Coronary artery (tissue), 2 donors: ENCODE measurements around the gene IFT25.

ENCODE experiments used
- DNase-seq: peaks from one replicate; pipeline ENCODE4 v3.0.0-alpha.2; 2017; ENCODE audit warnings: low spot score
- H3K27ac ChIP-seq, 2 donors: fragments of 200-600 bp; sonication (generic); one replicate each; pipeline ENCODE4 v1.5.1; 2016 to 2019
- H3K4me3 ChIP-seq: fragments of 200-600 bp; sonication (generic); 2 replicates; pipeline ENCODE4 v1.5.1; 2016; ENCODE audit warnings: mild to moderate bottlenecking, moderate library complexity
- TF ChIP-seq, protein P1 (sequence below): fragments of 200-600 bp; sonication (generic); IDR thresholded peaks from one replicate; pipeline ENCODE4 v1.5.1; 2019; ENCODE audit warnings: antibody characterized with exemption

IFT25 gene

DNA sequence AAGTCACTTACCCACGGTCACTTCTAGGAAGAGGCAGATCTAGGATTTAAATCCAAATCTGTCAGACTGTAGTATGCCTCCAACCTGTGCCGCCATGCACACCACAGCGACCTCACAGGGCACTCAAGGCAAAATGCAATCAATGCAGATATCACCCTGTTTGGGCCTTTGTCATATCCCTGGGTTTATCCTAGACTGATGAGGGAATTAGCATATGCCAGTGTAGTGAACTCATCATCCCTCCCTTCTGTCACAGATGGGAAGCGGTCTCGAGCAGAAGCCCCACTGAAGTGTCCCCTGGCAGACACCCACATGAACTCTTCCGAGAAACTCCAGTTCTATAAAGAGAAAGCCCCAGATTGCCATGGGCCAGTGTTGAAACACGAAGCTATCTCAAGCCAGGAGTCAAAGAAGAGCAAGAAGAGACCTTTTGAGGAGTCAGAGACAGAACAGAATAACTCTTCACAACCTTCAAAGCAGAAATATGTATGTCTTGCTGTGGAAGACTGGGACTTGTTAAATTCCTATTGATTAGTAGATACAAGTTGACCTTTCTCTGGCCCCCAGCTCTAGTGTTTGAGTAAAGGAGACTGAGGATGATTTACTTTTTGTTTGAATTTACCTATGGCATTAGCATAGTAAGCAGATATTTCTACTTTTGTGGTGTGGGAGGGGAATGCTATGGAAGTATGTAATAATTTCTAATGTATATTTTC is 22.1 kb upstream of the IFT25 start:
- H3K4me3 ChIP-seq = no peak overlapping the region
- no peak overlapping the region for H3K27ac ChIP-seq
- DNase-seq = no peak

DNA sequence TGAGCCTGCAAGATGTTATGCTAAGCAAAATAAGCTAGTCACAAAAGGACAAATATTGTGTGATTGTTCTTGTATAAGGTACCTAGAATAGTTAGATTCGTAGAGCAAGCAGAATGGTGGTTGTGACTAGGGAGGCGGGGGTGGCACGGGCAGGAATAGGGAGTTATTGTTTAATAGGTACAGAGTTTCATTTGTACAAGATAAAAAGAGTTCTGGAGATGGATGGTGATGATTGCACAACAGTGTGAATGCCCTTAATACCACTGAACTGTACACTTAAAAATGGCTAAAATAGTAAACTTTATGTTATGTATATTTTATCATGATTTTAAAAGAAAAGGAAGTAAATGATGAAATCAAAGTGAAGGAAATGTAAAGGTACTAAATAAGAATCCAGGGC is 21.3 kb upstream of the IFT25 start:
- no peak for DNase-seq
- TF ChIP-seq, protein P1, sequence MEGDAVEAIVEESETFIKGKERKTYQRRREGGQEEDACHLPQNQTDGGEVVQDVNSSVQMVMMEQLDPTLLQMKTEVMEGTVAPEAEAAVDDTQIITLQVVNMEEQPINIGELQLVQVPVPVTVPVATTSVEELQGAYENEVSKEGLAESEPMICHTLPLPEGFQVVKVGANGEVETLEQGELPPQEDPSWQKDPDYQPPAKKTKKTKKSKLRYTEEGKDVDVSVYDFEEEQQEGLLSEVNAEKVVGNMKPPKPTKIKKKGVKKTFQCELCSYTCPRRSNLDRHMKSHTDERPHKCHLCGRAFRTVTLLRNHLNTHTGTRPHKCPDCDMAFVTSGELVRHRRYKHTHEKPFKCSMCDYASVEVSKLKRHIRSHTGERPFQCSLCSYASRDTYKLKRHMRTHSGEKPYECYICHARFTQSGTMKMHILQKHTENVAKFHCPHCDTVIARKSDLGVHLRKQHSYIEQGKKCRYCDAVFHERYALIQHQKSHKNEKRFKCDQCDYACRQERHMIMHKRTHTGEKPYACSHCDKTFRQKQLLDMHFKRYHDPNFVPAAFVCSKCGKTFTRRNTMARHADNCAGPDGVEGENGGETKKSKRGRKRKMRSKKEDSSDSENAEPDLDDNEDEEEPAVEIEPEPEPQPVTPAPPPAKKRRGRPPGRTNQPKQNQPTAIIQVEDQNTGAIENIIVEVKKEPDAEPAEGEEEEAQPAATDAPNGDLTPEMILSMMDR = no peak
- Histone ChIP-seq H3K4me3 (no peak overlapping the region), H3K27ac (no peak overlapping the region)

More for the DNA sequence above, 22.1 kb upstream of the IFT25 start:
- TF ChIP-seq, protein P1 = no peak

DNA sequence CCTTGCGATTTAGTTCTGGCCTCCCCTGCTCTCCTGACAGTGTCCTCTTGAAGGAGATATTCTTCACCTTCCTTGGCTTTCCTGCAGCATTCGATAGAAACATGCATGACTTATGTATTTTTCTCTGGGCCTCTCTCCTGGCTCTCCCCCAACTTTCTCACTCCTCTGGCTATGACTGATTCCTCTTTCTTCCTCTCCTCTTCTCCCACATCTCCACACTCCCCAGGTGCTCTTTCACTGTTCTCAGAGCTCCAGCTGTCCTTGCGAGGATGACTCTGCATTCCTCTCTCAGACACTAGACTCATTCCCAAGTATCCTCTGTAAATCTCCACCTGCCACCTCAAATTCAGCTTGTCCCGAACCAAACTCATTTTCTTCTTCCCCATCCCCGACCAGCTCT is 18.6 kb upstream of the IFT25 start:
- TF ChIP-seq, protein P1 = no peak
- no peak overlapping the region for H3K4me3 ChIP-seq
- DNase-seq = no peak
- no peak overlapping the region for H3K27ac ChIP-seq

DNA sequence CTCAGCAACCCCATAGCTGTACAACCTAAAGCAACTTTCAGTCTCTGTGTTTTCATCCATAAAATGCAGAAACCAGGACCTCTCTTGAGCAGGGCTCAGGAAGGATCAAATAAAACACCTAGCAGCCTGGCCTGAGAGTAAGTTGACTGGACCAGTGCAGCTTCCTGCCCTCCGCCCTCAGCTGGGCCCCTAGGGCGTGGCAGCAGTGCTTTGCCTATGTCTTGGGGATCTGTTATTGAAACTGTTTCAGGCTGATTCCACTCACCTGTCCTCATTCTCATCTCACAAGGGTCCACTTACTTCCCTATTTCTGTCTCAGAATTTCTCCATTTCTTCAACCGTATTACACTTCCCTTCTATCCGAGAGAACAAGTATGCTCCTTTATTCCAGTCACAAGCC is 18.0 kb upstream of the IFT25 start:
- TF ChIP-seq, protein P1 = no peak
- no peak for DNase-seq
- H3K27ac ChIP-seq = no peak overlapping the region
- no peak overlapping the region for H3K4me3 ChIP-seq

DNA sequence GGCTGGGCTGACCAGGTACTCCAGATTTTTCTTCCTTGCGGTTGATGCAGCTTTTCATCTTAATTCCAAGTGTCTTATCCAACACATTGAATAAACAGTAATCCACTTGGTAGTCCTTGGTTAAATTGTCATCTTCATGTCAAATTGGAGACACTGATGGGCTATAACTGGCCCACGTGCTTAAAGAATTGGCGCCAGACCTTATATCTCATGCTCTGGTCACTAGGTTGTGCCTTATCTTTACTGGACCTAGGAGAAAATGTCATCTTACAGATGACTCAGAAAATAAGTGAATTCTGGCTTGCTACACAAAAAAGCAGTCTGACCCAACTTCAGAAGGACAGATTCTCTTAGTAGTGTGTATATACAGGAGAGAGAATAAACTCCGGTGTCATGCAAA is 16.9 kb upstream of the IFT25 start:
- no peak for DNase-seq
- TF ChIP-seq, protein P1 = no peak
- Histone ChIP-seq H3K4me3 (no peak overlapping the region), H3K27ac (no peak overlapping the region)

DNA sequence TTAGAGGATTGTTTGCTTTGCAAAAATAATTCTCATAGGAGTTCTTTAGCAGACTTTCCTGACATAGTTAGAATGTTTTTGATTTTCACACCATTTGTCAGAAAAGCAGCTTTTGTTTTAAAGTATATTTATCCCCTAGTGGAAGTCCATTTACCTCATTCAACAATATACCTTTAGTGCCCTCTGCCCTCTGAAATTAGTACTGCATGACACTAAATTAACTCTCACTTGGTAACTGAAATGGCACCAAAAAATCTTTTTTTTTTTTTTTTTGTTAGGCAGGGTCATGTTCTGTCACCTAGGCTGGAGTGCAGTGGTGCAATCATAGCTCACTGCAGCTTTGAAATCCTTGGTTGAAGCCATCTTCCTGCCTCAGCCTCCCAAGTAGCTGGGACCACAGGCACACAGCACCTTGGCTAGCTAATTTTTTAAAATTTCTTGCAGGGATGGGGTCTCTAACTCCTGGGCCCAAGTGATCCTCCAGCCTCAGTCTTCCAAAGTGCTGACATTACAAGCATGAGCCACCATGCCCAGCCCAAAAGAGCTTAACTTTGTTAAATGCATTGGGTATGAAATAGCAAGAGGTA is 14.3 kb upstream of the IFT25 start:
- DNase-seq = no peak
- H3K27ac ChIP-seq = no peak overlapping the region
- TF ChIP-seq, protein P1 = no peak
- no peak overlapping the region for H3K4me3 ChIP-seq
